Measurements from ENCODE around the gene MYH9. TPM values are rescaled to one million over a fixed set of nuclear protein-coding genes. Genes with fewer than 3 reads are reported as not detected.
"Not testable (repeated sequence)": the region's sequence is repeated elsewhere in the genome, so short reads cannot be mapped to it uniquely, and the experiment has no call there.

MYH9 gene
- total RNA-seq, 2 experiments from 2014 or later, result 624 to 679 TPM

DNA sequence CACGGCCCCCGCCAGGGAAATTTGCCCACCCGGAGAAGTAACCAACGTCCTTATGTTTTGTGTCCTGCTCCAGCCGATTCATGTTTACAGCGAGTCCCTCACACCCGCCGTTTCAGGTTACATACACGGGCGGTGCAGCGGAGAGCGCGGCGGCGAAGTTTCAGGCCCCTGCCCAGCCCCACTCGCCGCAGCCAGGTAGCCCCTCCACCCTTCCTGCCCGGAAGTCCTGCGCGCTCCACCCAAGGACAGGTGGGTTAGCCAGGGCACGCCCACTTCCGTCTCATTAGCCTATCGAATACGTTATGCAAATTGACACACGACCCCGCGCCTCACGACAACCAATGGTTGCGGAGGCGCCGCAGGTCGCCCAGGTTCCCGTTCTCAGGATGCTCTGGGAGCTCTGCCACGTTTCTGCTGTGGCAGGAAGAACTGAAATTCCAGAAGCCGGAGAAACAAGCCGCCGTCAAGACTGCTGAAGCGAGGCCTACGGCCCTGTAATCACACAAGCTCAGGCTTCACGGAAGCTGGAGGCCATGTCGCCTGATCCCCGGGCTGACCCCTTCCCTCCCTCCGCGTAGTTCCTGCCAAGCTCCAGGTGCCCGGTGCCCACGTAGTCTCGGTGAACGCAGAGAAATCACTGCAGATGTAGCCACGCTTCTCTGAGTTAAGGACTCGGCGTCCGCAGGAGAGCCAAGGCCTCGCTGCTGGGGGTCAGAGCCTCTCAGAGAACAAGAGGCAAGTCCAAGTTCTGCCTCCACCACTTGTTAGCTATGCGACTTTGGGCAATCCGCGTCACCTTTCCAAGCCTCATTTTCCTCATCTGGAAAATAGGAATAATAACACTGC lies 22.4 kb upstream of the MYH9 start:
- ChIA-PET POLR2A (interaction anchor here (0.6 to 1.5 kb wide), 4 partner anchors 9 to 78 kb away, joined by 3 read pairs; no protein-coding TSS in a partner anchor), CTCF (interaction anchor here (1.0 to 1.9 kb wide), 3 partner anchors 10 to 109 kb away, joined by 3 to 5 read pairs (median 4); no protein-coding TSS in a partner anchor)
- TF ChIP-seq, protein P1, sequence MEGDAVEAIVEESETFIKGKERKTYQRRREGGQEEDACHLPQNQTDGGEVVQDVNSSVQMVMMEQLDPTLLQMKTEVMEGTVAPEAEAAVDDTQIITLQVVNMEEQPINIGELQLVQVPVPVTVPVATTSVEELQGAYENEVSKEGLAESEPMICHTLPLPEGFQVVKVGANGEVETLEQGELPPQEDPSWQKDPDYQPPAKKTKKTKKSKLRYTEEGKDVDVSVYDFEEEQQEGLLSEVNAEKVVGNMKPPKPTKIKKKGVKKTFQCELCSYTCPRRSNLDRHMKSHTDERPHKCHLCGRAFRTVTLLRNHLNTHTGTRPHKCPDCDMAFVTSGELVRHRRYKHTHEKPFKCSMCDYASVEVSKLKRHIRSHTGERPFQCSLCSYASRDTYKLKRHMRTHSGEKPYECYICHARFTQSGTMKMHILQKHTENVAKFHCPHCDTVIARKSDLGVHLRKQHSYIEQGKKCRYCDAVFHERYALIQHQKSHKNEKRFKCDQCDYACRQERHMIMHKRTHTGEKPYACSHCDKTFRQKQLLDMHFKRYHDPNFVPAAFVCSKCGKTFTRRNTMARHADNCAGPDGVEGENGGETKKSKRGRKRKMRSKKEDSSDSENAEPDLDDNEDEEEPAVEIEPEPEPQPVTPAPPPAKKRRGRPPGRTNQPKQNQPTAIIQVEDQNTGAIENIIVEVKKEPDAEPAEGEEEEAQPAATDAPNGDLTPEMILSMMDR (IDR thresholded peaks at IDR 0.05), result no peak
- DNase-seq (peak; percentile 81), ATAC-seq (peak; percentile 43)
- peak overlapping the region; percentile 74 for H3K4me3 Mint-ChIP-seq
- no peaks in the 10 kb centered on the region for H3K27me3 Mint-ChIP-seq
- no peaks in the 10 kb centered on the region for H3K36me3 Mint-ChIP-seq (ENCODE audit: low read depth)
- peaks cover 38% of the 10 kb centered on the region for H3K4me1 Mint-ChIP-seq (ENCODE audit: low read depth)
- H3K9me3 Mint-ChIP-seq, result no peaks in the 10 kb centered on the region
- intact Hi-C loops (cut with micrococcal nuclease), result no loop called here
- H3K27ac Mint-ChIP-seq, result peak overlapping the region; percentile 66

GRCh38 chr22:36409554-36409910 lies 21.8 kb upstream of the MYH9 start:
- H3K36me3 Mint-ChIP-seq (ENCODE audit: low read depth); intact Hi-C loops (cut with micrococcal nuclease); H3K9me3 Mint-ChIP-seq; DNase-seq; H3K27me3 Mint-ChIP-seq; ATAC-seq: not testable (repeated sequence)
- ChIA-PET POLR2A (interaction anchor here (0.7 to 1.5 kb wide), 3 partner anchors 9 to 26 kb away, joined by 3 read pairs; no protein-coding TSS in a partner anchor), CTCF (interaction anchor here (1.0 to 1.9 kb wide), 2 partner anchors 10 to 108 kb away, joined by 3 to 5 read pairs; no protein-coding TSS in a partner anchor)
- Mint-ChIP-seq H3K4me1 (ENCODE audit: low read depth) (peaks cover 42% of the 10 kb centered on the region), H3K4me3 (peak overlapping the region; percentile 74), H3K27ac (peak overlapping the region; percentile 66)

DNA sequence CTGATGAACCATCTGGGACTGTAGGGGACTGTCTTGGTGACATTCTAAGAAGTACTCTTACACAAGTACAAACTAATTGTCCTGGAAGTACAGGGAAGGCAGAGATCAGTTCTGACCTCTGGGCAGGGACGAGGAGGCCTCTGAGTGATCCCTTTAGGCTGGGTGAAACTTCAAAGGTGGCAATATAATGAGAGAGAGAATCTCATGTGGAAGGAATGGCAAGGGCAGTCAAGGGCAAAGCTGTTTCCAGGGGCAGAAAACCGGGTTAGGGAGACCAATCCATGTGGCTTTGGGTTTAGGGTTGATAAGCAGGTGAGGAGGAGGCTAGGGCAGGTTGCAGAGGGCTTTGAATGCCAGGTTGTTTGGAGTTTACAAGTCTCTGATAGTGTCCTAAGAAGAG lies 21.3 kb upstream of the MYH9 start:
- ATAC-seq (no peak), DNase-seq (no peak)
- Mint-ChIP-seq H3K4me1 (ENCODE audit: low read depth) (peaks cover 47% of the 10 kb centered on the region), H3K27me3 (no peaks in the 10 kb centered on the region), H3K4me3 (no peak overlapping the region), H3K27ac (no peak overlapping the region), H3K36me3 (ENCODE audit: low read depth) (no peaks in the 10 kb centered on the region), H3K9me3 (no peaks in the 10 kb centered on the region)
- CTCF ChIA-PET, result interaction anchor here (1.9 kb wide), 1 partner anchor 108 kb away, joined by 5 read pairs; no protein-coding TSS in a partner anchor
- intact Hi-C loops (cut with micrococcal nuclease), result no loop called here
- POLR2A ChIA-PET, result interaction anchor here (0.9 kb wide), 1 partner anchor 22 kb away, joined by 3 read pairs; no protein-coding TSS in a partner anchor
- TF ChIP-seq, protein P1 (IDR thresholded peaks at IDR 0.05), result no peak

- CTCF ChIA-PET, result interaction anchor here (1.4 kb wide), 1 partner anchor 64 kb away, joined by 3 read pairs; no protein-coding TSS in a partner anchor
- H3K4me1 Mint-ChIP-seq (ENCODE audit: low read depth), result peaks cover 45% of the 10 kb centered on the region
- H3K27ac Mint-ChIP-seq, result no peak overlapping the region
- no peaks in the 10 kb centered on the region for H3K36me3 Mint-ChIP-seq (ENCODE audit: low read depth)
- no peak overlapping the region for H3K4me3 Mint-ChIP-seq
- TF ChIP-seq, protein P1 (IDR thresholded peaks at IDR 0.05), result no peak
- intact Hi-C loops (cut with micrococcal nuclease), result no loop called here
- no peaks in the 10 kb centered on the region for H3K9me3 Mint-ChIP-seq
- no peaks in the 10 kb centered on the region for H3K27me3 Mint-ChIP-seq
- ATAC-seq (no peak), DNase-seq (no peak)
- POLR2A ChIA-PET, result no interaction called here
These were observed 19.0 kb upstream of the MYH9 start for GRCh38 chr22:36406721-36407120.

- peak; percentile 73 for ATAC-seq
- H3K36me3 Mint-ChIP-seq (ENCODE audit: low read depth), result no peaks in the 10 kb centered on the region
- DNase-seq, result peak; percentile 73
- H3K4me1 Mint-ChIP-seq (ENCODE audit: low read depth), result peaks cover 42% of the 10 kb centered on the region
- CTCF ChIA-PET, result interaction anchor here (0.9 to 1.7 kb wide), 4 partner anchors 42 to 105 kb away, joined by 3 read pairs; no protein-coding TSS in a partner anchor
- no peak overlapping the region for H3K4me3 Mint-ChIP-seq
- TF ChIP-seq, protein P1 (IDR thresholded peaks at IDR 0.05), result no peak
- intact Hi-C loops (cut with micrococcal nuclease), result no loop called here
- H3K9me3 Mint-ChIP-seq, result no peaks in the 10 kb centered on the region
- H3K27ac Mint-ChIP-seq, result peak overlapping the region; percentile 93
- POLR2A ChIA-PET, result interaction anchor here (0.6 to 2.3 kb wide), 9 partner anchors 9 to 66 kb away, joined by 3 to 9 read pairs (median 4); partner anchors contain the start of gene MYH9
- H3K27me3 Mint-ChIP-seq, result no peaks in the 10 kb centered on the region
These were observed 18.1 kb upstream of the MYH9 start for GRCh38 chr22:36405671-36406538.
